HCT116 (cell line): ENCODE results near the gene PLA2G15. TPM values are rescaled to one million over a fixed set of nuclear protein-coding genes. Genes with fewer than 3 reads are reported as not detected.

Source experiments
- ATAC-seq: fragments of 200-7000 bp; cut with Tn5 transposase; 2 replicates; pipeline ENCODE4 v1.9.1; 2020; ENCODE audit warnings: mild to moderate bottlenecking, moderate library complexity
- BruUV-seq: library from RNA; stranded (reverse); fragments of 400-500 nt; replicated peaks from 2 replicates; lab custom pipeline; 2021; lab: Mats Ljungman, UMichigan
- CTCF ChIA-PET: fragments of 300-600 bp; sonication (Branson Sonifier 250); formaldehyde crosslinking; loops from one replicate; lab custom pipeline; 2021; ENCODE audit warnings: antibody characterized with exemption; lab: Charles Lee
- POLR2A ChIA-PET: fragments of 300-600, 350-600 bp; sonication (Branson Sonifier 250); formaldehyde crosslinking; loops from one replicate; lab custom pipeline; 2021; ENCODE audit warnings: antibody characterized with exemption; lab: Charles Lee
- RAD21 ChIA-PET, 2 experiments: fragments of 300-600 bp; sonication (Branson Sonifier 250); formaldehyde crosslinking; loops; one replicate each; lab custom pipeline; 2023; ENCODE audit warnings: low total read pairs in 2 of 2; ENCODE audit not compliant: uncharacterized antibody in 2 of 2, unreplicated experiment in 2 of 2, low non-redundant PET in 1 of 2; lab: Charles Lee
- DNase-seq: peaks from one replicate; pipeline ENCODE4 v3.0.0-alpha.2; 2010; ENCODE audit warnings: low read depth, low spot score
- H2AFZ ChIP-seq: fragments of 200-600 bp; shearing (Covaris generic), sonication (generic); 2 replicates; pipeline ENCODE4 v1.6.1; 2017; ENCODE audit warnings: low read depth, mixed run types, mixed read lengths, antibody characterized with exemption, low read length; ENCODE audit not compliant: poor library complexity, severe bottlenecking
- H3K27ac ChIP-seq: 2 replicates; pipeline ENCODE4 v1.5.1; 2012; ENCODE audit warnings: low read depth, low read length
- H3K27me3 ChIP-seq: fragments of 200-600 bp; sonication (generic); 2 replicates; pipeline ENCODE4 v1.6.1; 2016; ENCODE audit warnings: mixed run types, low read length, mixed read lengths; ENCODE audit not compliant: insufficient read depth
- H3K36me3 ChIP-seq, 2 experiments: fragments of 200-500 bp in 1 of 2; fragments of 200-600 bp in 1 of 2; sonication (Bioruptor generic) in 1 of 2; sonication (generic) in 1 of 2; 2 replicates each; pipeline versions ENCODE4 v1.5.1 to v1.6.1; 2014 to 2016; ENCODE audit warnings: low read length in 2 of 2, inconsistent platforms in 1 of 2, mixed read lengths in 1 of 2, mixed run types in 1 of 2; ENCODE audit not compliant: insufficient read depth in 2 of 2, control insufficient read depth in 1 of 2
- H3K4me1 ChIP-seq, 2 experiments: fragments of 200-600 bp in 1 of 2; sonication (generic) in 1 of 2; 2 replicates each; pipeline versions ENCODE4 v1.5.1 to v1.6.1; 2012 to 2017; ENCODE audit warnings: low read length in 2 of 2, inconsistent platforms in 1 of 2, mild to moderate bottlenecking in 1 of 2, mixed read lengths in 1 of 2, mixed run types in 1 of 2, moderate library complexity in 1 of 2; ENCODE audit not compliant: insufficient read depth in 2 of 2, control insufficient read depth in 1 of 2
- H3K4me2 ChIP-seq: fragments of 200-600 bp; sonication (generic); 2 replicates; pipeline ENCODE4 v1.6.1; 2017; ENCODE audit warnings: mixed run types, low read length, mixed read lengths
- H3K4me3 ChIP-seq, 2 experiments: fragments of 200-600 bp in 1 of 2; sonication (generic) in 1 of 2; replicated peaks in 1 of 2; 2 replicates each; pipeline ENCODE4 v1.5.1; 2011 to 2016; ENCODE audit warnings: low read length in 2 of 2, control low read depth in 1 of 2, low read depth in 1 of 2, mild to moderate bottlenecking in 1 of 2, mixed read lengths in 1 of 2, mixed run types in 1 of 2
- H3K79me2 ChIP-seq: fragments of 200-600 bp; sonication (generic); 2 replicates; pipeline ENCODE4 v1.6.1; 2017; ENCODE audit warnings: mild to moderate bottlenecking, mixed run types, low read length, moderate library complexity, mixed read lengths; ENCODE audit not compliant: insufficient read depth
- H3K9ac ChIP-seq: fragments of 200-600 bp; sonication (generic); 2 replicates; pipeline ENCODE4 v1.6.1; 2016; ENCODE audit warnings: low read length, mixed read lengths
- H3K9me2 ChIP-seq: fragments of 200-600 bp; sonication (generic), shearing (Covaris generic); 2 replicates; pipeline ENCODE4 v1.6.1; 2017; ENCODE audit warnings: mixed run types, mild to moderate bottlenecking, moderate library complexity; ENCODE audit not compliant: insufficient read depth
- H3K9me3 ChIP-seq, 2 experiments: fragments of 200-500 bp in 1 of 2; fragments of 200-600 bp in 1 of 2; sonication (Bioruptor generic) in 1 of 2; sonication (generic) in 1 of 2; 2 replicates each; pipeline ENCODE4 v1.6.1; 2014 to 2017; ENCODE audit warnings: low read length in 2 of 2, mixed read lengths in 2 of 2, inconsistent platforms in 1 of 2, low read depth in 1 of 2, mild to moderate bottlenecking in 1 of 2, mixed run types in 1 of 2, moderate library complexity in 1 of 2; ENCODE audit not compliant: control insufficient read depth in 1 of 2, insufficient read depth in 1 of 2
- H4K20me1 ChIP-seq: fragments of 200-600 bp; sonication (generic), shearing (Covaris generic); 2 replicates; pipeline ENCODE4 v1.6.1; 2017; ENCODE audit warnings: mixed run types, mild to moderate bottlenecking, moderate library complexity; ENCODE audit not compliant: insufficient read depth
- CEBPB ChIP-seq: IDR thresholded peaks from 2 replicates; pipeline ENCODE4 v1.6.1; 2012; ENCODE audit warnings: low read depth
- EGR1 ChIP-seq: IDR thresholded peaks from 2 replicates; pipeline ENCODE4 v1.6.1; 2012; ENCODE audit warnings: low read depth
- ELF1 ChIP-seq: IDR thresholded peaks from 2 replicates; pipeline ENCODE4 v1.6.1; 2012; ENCODE audit warnings: low read depth, borderline replicate concordance
- EZH2phosphoT487 ChIP-seq: fragments of 200-600 bp; IDR thresholded peaks from 2 replicates; pipeline ENCODE4 v1.6.1; 2018; ENCODE audit warnings: antibody characterized with exemption, borderline replicate concordance
- FOSL1 ChIP-seq: IDR thresholded peaks from 2 replicates; pipeline ENCODE4 v1.6.1; 2012; ENCODE audit warnings: low read depth
- JUND ChIP-seq: IDR thresholded peaks from 2 replicates; pipeline ENCODE4 v1.6.1; 2012
- POLR2AphosphoS5 ChIP-seq: IDR thresholded peaks from 2 replicates; pipeline ENCODE4 v1.6.1; 2011; ENCODE audit warnings: mild to moderate bottlenecking, low read depth, low read length, moderate library complexity
- RAD21 ChIP-seq: IDR thresholded peaks from 2 replicates; pipeline ENCODE4 v1.6.1; 2012; ENCODE audit warnings: low read depth, mild to moderate bottlenecking
- SIN3A ChIP-seq: IDR thresholded peaks from 2 replicates; pipeline ENCODE4 v1.6.1; 2012; ENCODE audit warnings: low read depth
- SP1 ChIP-seq: IDR thresholded peaks from 2 replicates; pipeline ENCODE4 v1.6.1; 2012; ENCODE audit warnings: low read depth
- SRF ChIP-seq: IDR thresholded peaks from 2 replicates; pipeline ENCODE4 v1.6.1; 2012; ENCODE audit warnings: low read depth
- TCF7L2 ChIP-seq: IDR thresholded peaks from 2 replicates; pipeline ENCODE4 v1.7.0; 2011; ENCODE audit warnings: borderline replicate concordance, inconsistent platforms; ENCODE audit not compliant: insufficient read depth, insufficient read length; ENCODE audit errors: extremely low read depth
- YY1 ChIP-seq: IDR thresholded peaks from 2 replicates; pipeline ENCODE4 v1.6.1; 2011; ENCODE audit warnings: low read length, low read depth, moderate library complexity, mild to moderate bottlenecking; ENCODE audit not compliant: insufficient replicate concordance; ENCODE audit errors: extremely low read depth
- ZFX ChIP-seq: fragments of 450-650 bp; IDR thresholded peaks from 2 replicates; pipeline ENCODE4 v1.6.1; 2017
- intact Hi-C: fragments of 100-400 bp; cut with micrococcal nuclease; formaldehyde crosslinking; loops from 2 replicates; pipeline ENCODE4 v1.10.0; 2022
- total RNA-seq: library from RNA; stranded (reverse); gene quantifications from one replicate; pipeline ENCODE4 v1.2.1, GENCODE V29; 2021; ENCODE audit not compliant: unreplicated experiment
- TF ChIP-seq, protein P1 (sequence below): IDR thresholded peaks from 2 replicates; pipeline ENCODE4 v1.6.1; 2012
- TF ChIP-seq, protein P2 (sequence below), 3 experiments: fragments of 200-600 bp in 1 of 3; sonication (generic) in 1 of 3; IDR thresholded peaks in 2 of 3; conservative IDR thresholded peaks in 1 of 3; 2 replicates each; pipeline ENCODE4 v1.5.1; 2012 to 2017; ENCODE audit warnings: low read depth in 2 of 3, low read length in 2 of 3, antibody characterized with exemption in 1 of 3, borderline replicate concordance in 1 of 3, control low read depth in 1 of 3, mild to moderate bottlenecking in 1 of 3, mixed read lengths in 1 of 3, mixed run types in 1 of 3, moderate library complexity in 1 of 3; ENCODE audit not compliant: insufficient read depth in 1 of 3
- TF ChIP-seq, protein P3 (sequence below): IDR thresholded peaks from 2 replicates; pipeline ENCODE4 v1.6.1; 2012

PLA2G15 gene
- total RNA-seq, 1 experiment from 2014 or later = 7.5 TPM

DNA sequence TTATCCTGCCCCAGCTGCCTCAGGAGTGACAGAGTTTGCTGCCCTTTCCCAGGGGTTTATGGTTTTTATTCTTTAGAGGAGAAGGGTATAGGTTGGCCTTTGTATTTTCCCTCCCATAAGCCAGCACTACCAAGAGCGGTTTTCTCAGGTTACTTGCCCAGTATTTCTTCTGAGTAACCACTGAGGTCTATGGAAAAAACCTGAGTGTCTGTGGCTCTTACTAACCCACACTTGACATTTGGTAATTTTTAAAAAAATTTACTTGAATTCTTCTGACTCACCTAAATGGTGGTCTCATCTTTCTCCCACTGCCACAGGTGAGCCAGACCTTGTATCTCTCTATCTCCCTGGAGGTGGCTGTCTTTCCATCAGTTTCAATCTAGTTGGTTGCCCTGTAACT is 25.2 kb downstream of the PLA2G15 start:
- Histone ChIP-seq H3K4me3 (no peak overlapping the region), H3K79me2 (peaks cover 96% of the 10 kb centered on the region), H2AFZ (no peak overlapping the region), H3K4me2 (no peak overlapping the region), H4K20me1 (peaks cover 22% of the 10 kb centered on the region; the same call in 1 of the 2 replicates), H3K9me3 (no peaks in the 10 kb centered on the region), H3K36me3 (peaks cover 0 to 13% of the 10 kb centered on the region in 2 experiments; a peak in 2 of 4 replicates), H3K4me1 (peaks cover 18 to 20% of the 10 kb centered on the region in 2 experiments), H3K9me2 (no peaks in the 10 kb centered on the region), H3K27me3 (no peaks in the 10 kb centered on the region)
- CTCF ChIA-PET = no interaction called here
- RAD21 ChIA-PET = no interaction called here
- intact Hi-C loops = no loop called here
- no TSS peak for BruUV-seq
- DNase-seq (no peak), ATAC-seq (no peak)
- POLR2A ChIA-PET = no interaction called here
- TF ChIP-seq, protein P1, sequence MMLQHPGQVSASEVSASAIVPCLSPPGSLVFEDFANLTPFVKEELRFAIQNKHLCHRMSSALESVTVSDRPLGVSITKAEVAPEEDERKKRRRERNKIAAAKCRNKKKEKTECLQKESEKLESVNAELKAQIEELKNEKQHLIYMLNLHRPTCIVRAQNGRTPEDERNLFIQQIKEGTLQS = no peak
- TF ChIP-seq CEBPB (no peak), ELF1 (no peak), SP1 (no peak), POLR2AphosphoS5 (no peak), TCF7L2 (no peak), SRF (no peak), SIN3A (no peak), JUND (no peak)
- TF ChIP-seq, all 23 proteins: peak for 0
- no peak overlapping the region for H3K27ac ChIP-seq
- no peak overlapping the region for H3K9ac ChIP-seq

DNA sequence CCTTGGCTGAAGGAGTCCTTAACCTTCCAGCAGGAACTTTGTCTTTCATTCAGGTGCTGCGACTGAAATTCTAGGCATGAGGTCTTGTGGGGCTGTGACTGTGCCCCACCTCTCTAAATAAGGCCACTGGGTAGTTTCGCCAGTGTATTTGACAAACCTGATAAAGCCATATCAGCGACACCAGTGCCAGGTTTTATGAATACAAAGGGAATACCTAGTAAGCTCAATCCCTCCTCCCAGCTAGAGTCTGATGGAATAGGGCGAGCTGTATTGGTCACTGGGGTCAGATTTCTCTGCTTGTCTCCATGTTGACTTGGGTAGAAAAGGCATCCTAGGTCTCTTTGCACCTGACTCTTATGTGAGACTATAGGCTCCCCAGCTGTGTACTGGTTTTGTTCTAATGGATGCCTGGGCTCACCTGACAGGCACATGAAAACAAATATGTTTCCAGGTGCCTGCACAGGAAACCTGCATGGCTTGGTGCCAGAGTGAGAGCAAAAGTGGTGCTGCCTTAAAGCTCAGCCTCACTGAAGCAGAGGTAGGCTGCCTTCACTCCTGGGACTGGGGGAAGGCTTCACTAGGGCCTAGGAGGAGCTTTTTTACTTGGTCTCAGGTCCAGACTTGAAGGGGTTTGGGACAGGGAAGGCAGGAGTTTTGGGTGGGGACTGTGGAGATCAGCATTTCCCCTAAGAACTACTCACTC is 27.5 kb downstream of the PLA2G15 start:
- no peak for ATAC-seq
- intact Hi-C loops = no loop called here
- Histone ChIP-seq H4K20me1 (peaks cover 22% of the 10 kb centered on the region; the same call in 1 of the 2 replicates), H3K9me2 (no peaks in the 10 kb centered on the region), H3K27ac (no peak overlapping the region), H3K4me2 (no peak overlapping the region), H3K4me3 (no peak overlapping the region), H3K36me3 (peaks cover 0 to 13% of the 10 kb centered on the region in 2 experiments; a peak in 2 of 4 replicates), H3K9ac (no peak overlapping the region), H3K4me1 (peaks cover 8% of the 10 kb centered on the region in 2 experiments), H3K79me2 (peaks cover 79% of the 10 kb centered on the region), H3K27me3 (no peaks in the 10 kb centered on the region), H2AFZ (no peak overlapping the region), H3K9me3 (no peaks in the 10 kb centered on the region)
- no peak for TF ChIP-seq RAD21
- TF ChIP-seq, protein P2, sequence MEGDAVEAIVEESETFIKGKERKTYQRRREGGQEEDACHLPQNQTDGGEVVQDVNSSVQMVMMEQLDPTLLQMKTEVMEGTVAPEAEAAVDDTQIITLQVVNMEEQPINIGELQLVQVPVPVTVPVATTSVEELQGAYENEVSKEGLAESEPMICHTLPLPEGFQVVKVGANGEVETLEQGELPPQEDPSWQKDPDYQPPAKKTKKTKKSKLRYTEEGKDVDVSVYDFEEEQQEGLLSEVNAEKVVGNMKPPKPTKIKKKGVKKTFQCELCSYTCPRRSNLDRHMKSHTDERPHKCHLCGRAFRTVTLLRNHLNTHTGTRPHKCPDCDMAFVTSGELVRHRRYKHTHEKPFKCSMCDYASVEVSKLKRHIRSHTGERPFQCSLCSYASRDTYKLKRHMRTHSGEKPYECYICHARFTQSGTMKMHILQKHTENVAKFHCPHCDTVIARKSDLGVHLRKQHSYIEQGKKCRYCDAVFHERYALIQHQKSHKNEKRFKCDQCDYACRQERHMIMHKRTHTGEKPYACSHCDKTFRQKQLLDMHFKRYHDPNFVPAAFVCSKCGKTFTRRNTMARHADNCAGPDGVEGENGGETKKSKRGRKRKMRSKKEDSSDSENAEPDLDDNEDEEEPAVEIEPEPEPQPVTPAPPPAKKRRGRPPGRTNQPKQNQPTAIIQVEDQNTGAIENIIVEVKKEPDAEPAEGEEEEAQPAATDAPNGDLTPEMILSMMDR (IDR thresholded peaks at IDR 0.05 in 2 of 3, conservative IDR thresholded peaks at IDR 0.05 in 1 of 3; ENCODE audit: borderline replicate concordance in 1 of 3, insufficient read depth in 1 of 3, low read depth in 2 of 3, low read length in 2 of 3) = no peak
- no peak for TF ChIP-seq FOSL1
- TF ChIP-seq EGR1 = no peak
- no peak for TF ChIP-seq CEBPB
- no peak for TF ChIP-seq EZH2phosphoT487
- TF ChIP-seq YY1 = no peak
- no peak for TF ChIP-seq SP1
- TF ChIP-seq, protein P3, sequence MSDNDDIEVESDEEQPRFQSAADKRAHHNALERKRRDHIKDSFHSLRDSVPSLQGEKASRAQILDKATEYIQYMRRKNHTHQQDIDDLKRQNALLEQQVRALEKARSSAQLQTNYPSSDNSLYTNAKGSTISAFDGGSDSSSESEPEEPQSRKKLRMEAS = no peak
- no peak for TF ChIP-seq ELF1
- no peak for TF ChIP-seq ZFX
- no peak for TF ChIP-seq POLR2AphosphoS5
- RAD21 ChIA-PET = no interaction called here
- POLR2A ChIA-PET = no interaction called here
- BruUV-seq = no TSS peak
- DNase-seq = no peak
- CTCF ChIA-PET = interaction anchor here (1.2 kb wide), 1 partner anchor 9 kb away, joined by 4 read pairs; the partner anchor contains the start of gene SLC7A6
